IgD-negative memory B cell (primary cell): ENCODE results near the gene CRIP2. TPM values are rescaled to one million over a fixed set of nuclear protein-coding genes. Genes with fewer than 3 reads are reported as not detected.
A peak's percentile ranks its signal among the peaks of the same experiment; 100 is the strongest.

Experiments used
- H3K27ac Mint-ChIP-seq, 3 donors: one replicate each; pipeline ENCODE4 v1.8.0; 2020 to 2022; ENCODE audit warnings: mild to moderate bottlenecking in 3 of 3, mixed read lengths in 3 of 3, moderate library complexity in 1 of 3
- H3K27me3 Mint-ChIP-seq: one replicate; pipeline ENCODE4 v1.8.0; 2021; ENCODE audit warnings: mixed read lengths
- H3K36me3 Mint-ChIP-seq: one replicate; pipeline ENCODE4 v1.8.0; 2020; ENCODE audit warnings: mild to moderate bottlenecking, mixed read lengths
- H3K4me1 Mint-ChIP-seq, 3 donors: one replicate each; pipeline ENCODE4 v1.8.0; 2020 to 2022; ENCODE audit warnings: mixed read lengths in 3 of 3, mild to moderate bottlenecking in 1 of 3
- H3K4me3 Mint-ChIP-seq, 4 donors: one replicate each; pipeline ENCODE4 v1.8.0; 2020 to 2022; ENCODE audit warnings: mild to moderate bottlenecking in 4 of 4, mixed read lengths in 4 of 4, moderate library complexity in 3 of 4
- H3K9me3 Mint-ChIP-seq, 3 donors: one replicate each; pipeline ENCODE4 v1.8.0; 2020 to 2021; ENCODE audit warnings: mixed read lengths in 3 of 3, mild to moderate bottlenecking in 1 of 3
- polyA plus RNA-seq: library from polyadenylated mRNA; unstranded; fragments of 300-500 nt; fragmentation: Illumina TruSeq; gene quantifications from one replicate; pipeline ENCODE4 v1.2.3, GENCODE V29; 2021

The CRIP2 gene
- polyA plus RNA-seq, 1 donor from 2014 or later = 70.8 TPM

DNA sequence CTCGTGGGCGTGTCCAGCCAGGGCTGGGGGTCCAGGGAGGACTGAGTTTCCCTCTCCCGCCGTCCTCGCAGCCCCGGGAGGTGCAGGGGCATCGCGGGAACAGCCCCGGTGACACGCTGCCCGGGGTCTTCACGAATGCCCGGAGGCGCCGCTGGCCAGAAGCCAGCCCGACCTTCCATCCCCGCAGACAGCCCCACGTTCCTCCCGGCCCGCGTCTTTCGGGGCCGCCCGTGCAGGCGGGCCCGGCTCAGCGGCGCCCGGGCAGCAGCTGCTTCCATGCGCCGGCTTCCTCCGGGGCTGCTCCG is 15.6 kb downstream of the CRIP2 start:
- peaks cover 2% of the 10 kb centered on the region for H3K36me3 Mint-ChIP-seq
- H3K27me3 Mint-ChIP-seq = no peaks in the 10 kb centered on the region
- H3K27ac Mint-ChIP-seq = peak overlapping the region in 2 of 3 donors; percentile 89 to 100
- H3K4me3 Mint-ChIP-seq = peak overlapping the region; percentile 83 to 96 (median 94)
- H3K4me1 Mint-ChIP-seq = peaks cover 7 to 14% (median 11%) of the 10 kb centered on the region in 3 donors
- no peaks in the 10 kb centered on the region for H3K9me3 Mint-ChIP-seq

GRCh38 chr14:105490572-105491365 is 16.1 kb downstream of the CRIP2 start, which contains the start of gene TEDC1:
Gene TEDC1, plus strand, starts transcription at chr14:105491246. Its CDS starts 130 bp downstream, at chr14:105491376.
- H3K4me1 Mint-ChIP-seq = peaks cover 4 to 12% (median 11%) of the 10 kb centered on the region in 3 donors
- no peaks in the 10 kb centered on the region for H3K9me3 Mint-ChIP-seq
- H3K27ac Mint-ChIP-seq = peak within 1 kb of the TSS; percentile 89 to 100 (median 98)
- H3K27me3 Mint-ChIP-seq = no peaks in the 10 kb centered on the region
- peaks cover 2% of the 10 kb centered on the region for H3K36me3 Mint-ChIP-seq
- H3K4me3 Mint-ChIP-seq = peak within 1 kb of the TSS; percentile 83 to 96 (median 94)

- H3K9me3 Mint-ChIP-seq = no peaks in the 10 kb centered on the region
- no peaks in the 10 kb centered on the region for H3K27me3 Mint-ChIP-seq
- peak overlapping the region; percentile 82 to 94 (median 92) for H3K4me3 Mint-ChIP-seq
- peaks cover 2 to 12% (median 11%) of the 10 kb centered on the region in 3 donors for H3K4me1 Mint-ChIP-seq
- peaks cover 2% of the 10 kb centered on the region for H3K36me3 Mint-ChIP-seq
- H3K27ac Mint-ChIP-seq = peak overlapping the region; percentile 89 to 98 (median 98)
These were observed 16.8 kb downstream of the CRIP2 start for GRCh38 chr14:105491366-105491973.

- peak overlapping the region; percentile 82 to 94 (median 90) for H3K4me3 Mint-ChIP-seq
- H3K27ac Mint-ChIP-seq = peak overlapping the region; percentile 89 to 98 (median 93)
- no peaks in the 10 kb centered on the region for H3K27me3 Mint-ChIP-seq
- peaks cover 2% of the 10 kb centered on the region for H3K36me3 Mint-ChIP-seq
- no peaks in the 10 kb centered on the region for H3K9me3 Mint-ChIP-seq
- peaks cover 2 to 11% (median 10%) of the 10 kb centered on the region in 3 donors for H3K4me1 Mint-ChIP-seq
These were observed 17.7 kb downstream of the CRIP2 start for GRCh38 chr14:105492031-105492970.

- peak overlapping the region in 1 of 3 donors; percentile 98 for H3K27ac Mint-ChIP-seq
- no peaks in the 10 kb centered on the region for H3K9me3 Mint-ChIP-seq
- peaks cover 2 to 11% (median 8%) of the 10 kb centered on the region in 3 donors for H3K4me1 Mint-ChIP-seq
- no peaks in the 10 kb centered on the region for H3K27me3 Mint-ChIP-seq
- peaks cover 2% of the 10 kb centered on the region for H3K36me3 Mint-ChIP-seq
- H3K4me3 Mint-ChIP-seq = peak overlapping the region in 2 of 4 donors; percentile 39 to 56
These were observed 18.6 kb downstream of the CRIP2 start for GRCh38 chr14:105492971-105493871.

GRCh38 chr14:105493921-105494605 is 19.4 kb downstream of the CRIP2 start:
- Mint-ChIP-seq H3K27me3 (no peaks in the 10 kb centered on the region), H3K27ac (peak overlapping the region in 1 of 3 donors; percentile 98), H3K9me3 (no peaks in the 10 kb centered on the region), H3K4me1 (peaks cover 2 to 11% (median 5%) of the 10 kb centered on the region in 3 donors), H3K4me3 (peak overlapping the region in 2 of 4 donors; percentile 52 to 72), H3K36me3 (peaks cover 3% of the 10 kb centered on the region)

DNA sequence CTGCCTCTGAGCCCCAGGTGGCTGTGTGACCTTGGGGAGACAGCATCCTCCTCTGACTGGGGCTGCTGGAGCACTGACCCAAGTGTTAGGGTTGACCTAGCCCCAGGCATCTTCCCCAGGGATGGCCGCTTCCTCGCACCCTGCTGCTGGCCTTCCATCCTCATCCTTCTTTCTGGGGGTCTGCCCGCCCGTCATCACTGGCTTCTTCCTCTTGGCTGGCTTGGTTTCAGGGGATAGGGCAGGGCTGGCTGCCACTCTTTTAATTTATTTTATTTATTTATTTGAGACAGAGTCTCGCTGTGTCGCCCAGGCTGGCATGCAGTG is 19.9 kb downstream of the CRIP2 start:
- H3K27ac Mint-ChIP-seq = peak overlapping the region in 1 of 3 donors; percentile 98
- H3K4me1 Mint-ChIP-seq = peaks cover 1 to 8% (median 1%) of the 10 kb centered on the region in 3 donors
- H3K4me3 Mint-ChIP-seq = peak overlapping the region in 1 of 4 donors; percentile 72
- peaks cover 3% of the 10 kb centered on the region for H3K36me3 Mint-ChIP-seq
- H3K9me3 Mint-ChIP-seq = no peaks in the 10 kb centered on the region
- H3K27me3 Mint-ChIP-seq = no peaks in the 10 kb centered on the region

- Mint-ChIP-seq H3K27ac (peak overlapping the region in 1 of 3 donors; percentile 98), H3K36me3 (peaks cover 3% of the 10 kb centered on the region), H3K4me1 (peaks cover 0 to 5% (median 0%) of the 10 kb centered on the region in 3 donors), H3K27me3 (no peaks in the 10 kb centered on the region), H3K9me3 (peaks cover 0 to 1% (median 0%) of the 10 kb centered on the region in 3 donors), H3K4me3 (peak overlapping the region in 2 of 4 donors; percentile 5 to 72)
These were observed 20.7 kb downstream of the CRIP2 start for GRCh38 chr14:105495101-105495989.

GRCh38 chr14:105495990-105496830 is 21.6 kb downstream of the CRIP2 start:
- peaks cover 3% of the 10 kb centered on the region for H3K36me3 Mint-ChIP-seq
- peaks cover 0 to 1% (median 0%) of the 10 kb centered on the region in 3 donors for H3K9me3 Mint-ChIP-seq
- peak overlapping the region in 1 of 4 donors; percentile 67 for H3K4me3 Mint-ChIP-seq
- no peaks in the 10 kb centered on the region for H3K27me3 Mint-ChIP-seq
- no peaks in the 10 kb centered on the region for H3K4me1 Mint-ChIP-seq
- H3K27ac Mint-ChIP-seq = peak overlapping the region in 2 of 3 donors; percentile 87 to 90

- Mint-ChIP-seq H3K4me3 (peak overlapping the region in 1 of 4 donors; percentile 67), H3K9me3 (peaks cover 0 to 1% (median 0%) of the 10 kb centered on the region in 3 donors), H3K4me1 (no peaks in the 10 kb centered on the region), H3K36me3 (peaks cover 3% of the 10 kb centered on the region), H3K27ac (peak overlapping the region in 2 of 3 donors; percentile 73 to 87), H3K27me3 (no peaks in the 10 kb centered on the region)
These were observed 22.4 kb downstream of the CRIP2 start for GRCh38 chr14:105496831-105497591.

DNA sequence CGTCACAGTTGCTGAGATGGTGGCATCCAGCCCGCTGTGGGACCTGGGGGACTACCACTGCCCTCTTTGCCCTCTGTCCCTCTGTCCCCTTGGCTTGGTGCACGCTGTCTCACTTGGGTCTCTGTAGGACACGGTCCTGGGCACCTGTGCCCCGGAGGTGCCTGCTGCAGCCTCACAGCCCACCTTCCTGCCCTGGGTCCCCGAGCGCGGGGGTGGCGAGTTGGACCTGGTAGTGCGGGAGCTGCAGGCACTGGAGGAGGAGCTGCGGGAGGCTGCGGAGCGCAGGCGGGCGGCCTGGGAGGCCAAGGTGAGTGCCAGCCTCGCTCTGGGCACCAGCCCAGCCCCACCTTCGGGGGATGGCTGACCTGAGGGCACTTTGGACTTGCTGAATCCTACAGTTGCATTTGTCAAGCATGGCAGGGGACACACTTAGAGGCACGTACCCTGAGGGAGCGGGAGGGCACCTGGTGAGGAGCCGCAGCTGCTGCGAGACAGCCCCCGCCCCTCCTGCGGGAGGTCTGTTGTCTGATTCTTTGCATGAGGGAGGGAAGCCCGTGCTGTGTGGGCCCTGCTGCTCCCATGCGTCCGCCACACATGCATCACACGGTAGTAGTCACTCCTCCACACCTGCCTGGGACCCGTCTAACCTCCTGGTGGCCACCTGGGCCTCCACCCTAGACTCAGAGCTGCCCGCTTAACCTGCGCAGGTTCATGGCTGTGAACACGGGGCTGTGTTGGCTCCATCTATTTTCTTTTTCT is 23.2 kb downstream of the CRIP2 start:
- Mint-ChIP-seq H3K4me1 (peaks cover 0 to 1% (median 0%) of the 10 kb centered on the region in 3 donors), H3K9me3 (peaks cover 0 to 1% (median 0%) of the 10 kb centered on the region in 3 donors), H3K36me3 (peaks cover 3% of the 10 kb centered on the region), H3K27ac (peak overlapping the region in 2 of 3 donors; percentile 73 to 87), H3K4me3 (peak overlapping the region in 2 of 4 donors; percentile 14 to 23), H3K27me3 (peaks cover 4% of the 10 kb centered on the region)
